C4-2B (cell line): ENCODE data around the gene MSRB2.

Experiments used
- H3K27ac ChIP-seq: fragments of 450-650 bp; 2 replicates; pipeline ENCODE4 v1.5.1; 2017
- ZFX ChIP-seq: fragments of 450-650 bp; IDR thresholded peaks from 2 replicates; pipeline ENCODE4 v1.6.1; 2017
- TF ChIP-seq, protein P1 (sequence below): fragments of 450-650 bp; conservative IDR thresholded peaks from 2 replicates; pipeline ENCODE4 v1.5.1; 2017; ENCODE audit warnings: mild to moderate bottlenecking

Gene MSRB2

GRCh38 chr10:23120001-23120934, 24.9 kb downstream of the MSRB2 start:
- TF ChIP-seq, protein P1, sequence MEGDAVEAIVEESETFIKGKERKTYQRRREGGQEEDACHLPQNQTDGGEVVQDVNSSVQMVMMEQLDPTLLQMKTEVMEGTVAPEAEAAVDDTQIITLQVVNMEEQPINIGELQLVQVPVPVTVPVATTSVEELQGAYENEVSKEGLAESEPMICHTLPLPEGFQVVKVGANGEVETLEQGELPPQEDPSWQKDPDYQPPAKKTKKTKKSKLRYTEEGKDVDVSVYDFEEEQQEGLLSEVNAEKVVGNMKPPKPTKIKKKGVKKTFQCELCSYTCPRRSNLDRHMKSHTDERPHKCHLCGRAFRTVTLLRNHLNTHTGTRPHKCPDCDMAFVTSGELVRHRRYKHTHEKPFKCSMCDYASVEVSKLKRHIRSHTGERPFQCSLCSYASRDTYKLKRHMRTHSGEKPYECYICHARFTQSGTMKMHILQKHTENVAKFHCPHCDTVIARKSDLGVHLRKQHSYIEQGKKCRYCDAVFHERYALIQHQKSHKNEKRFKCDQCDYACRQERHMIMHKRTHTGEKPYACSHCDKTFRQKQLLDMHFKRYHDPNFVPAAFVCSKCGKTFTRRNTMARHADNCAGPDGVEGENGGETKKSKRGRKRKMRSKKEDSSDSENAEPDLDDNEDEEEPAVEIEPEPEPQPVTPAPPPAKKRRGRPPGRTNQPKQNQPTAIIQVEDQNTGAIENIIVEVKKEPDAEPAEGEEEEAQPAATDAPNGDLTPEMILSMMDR, result no peak
- TF ChIP-seq ZFX, result no peak
- H3K27ac ChIP-seq, result no peak overlapping the region

GRCh38 chr10:23121135-23121534, 25.8 kb downstream of the MSRB2 start:
- TF ChIP-seq ZFX, result no peak
- TF ChIP-seq, protein P1, result no peak
- no peak overlapping the region for H3K27ac ChIP-seq

GRCh38 chr10:23136462-23136861, 41.1 kb downstream of the MSRB2 start:
- H3K27ac ChIP-seq, result no peak overlapping the region
- TF ChIP-seq, protein P1, result no peak
- TF ChIP-seq ZFX, result no peak

GRCh38 chr10:23139677-23140076, 44.3 kb downstream of the MSRB2 start:
- no peak overlapping the region for H3K27ac ChIP-seq
- TF ChIP-seq, protein P1, result no peak
- no peak for TF ChIP-seq ZFX

DNA sequence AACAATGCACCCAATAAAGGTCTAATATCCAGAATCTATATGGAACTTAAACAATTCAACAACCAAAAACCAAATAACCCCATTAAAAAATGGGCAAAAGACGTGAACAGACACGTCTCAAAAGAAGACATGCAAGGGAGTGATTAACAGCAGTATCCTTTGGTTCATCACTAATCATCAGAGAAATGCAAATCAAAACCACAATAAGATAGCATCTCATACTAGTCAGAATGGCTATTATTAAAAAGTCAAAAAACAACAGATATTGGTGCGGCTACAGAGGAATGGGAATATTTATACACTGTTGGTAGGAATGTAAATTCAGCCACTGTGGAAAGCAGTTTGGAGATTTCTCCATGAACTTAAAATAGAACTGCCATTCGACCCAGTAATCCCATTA, 46.6 kb downstream of the MSRB2 start:
- H3K27ac ChIP-seq, result no peak overlapping the region
- TF ChIP-seq ZFX, result no peak
- TF ChIP-seq, protein P1, result no peak

DNA sequence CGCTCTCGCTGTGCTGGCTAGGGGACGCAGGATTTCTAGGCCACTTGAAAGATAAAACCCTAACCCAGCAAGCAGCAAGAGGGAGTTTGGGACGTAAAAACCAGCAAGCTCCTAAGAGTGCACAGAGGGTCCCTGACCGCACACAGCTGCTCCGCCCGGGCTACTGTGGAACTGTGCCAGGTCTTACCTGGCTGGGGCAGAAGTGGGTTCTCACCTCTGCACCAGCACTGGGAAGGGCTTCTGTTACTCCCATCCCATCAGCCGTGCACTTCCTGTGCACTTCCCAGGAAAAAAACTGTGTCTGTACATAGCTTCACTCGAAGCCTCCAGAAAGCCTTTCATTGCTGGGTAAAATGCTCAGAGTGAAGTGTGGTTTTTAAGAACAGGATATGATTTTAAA, 50.9 kb downstream of the MSRB2 start:
- TF ChIP-seq ZFX, result no peak
- TF ChIP-seq, protein P1, result no peak
- H3K27ac ChIP-seq, result no peak overlapping the region

GRCh38 chr10:23147035-23147434, 51.7 kb downstream of the MSRB2 start:
- H3K27ac ChIP-seq, result no peak overlapping the region
- TF ChIP-seq, protein P1, result no peak
- TF ChIP-seq ZFX, result no peak
